Fibroblast of the aortic adventitia (primary cell): ENCODE data around the gene SH3RF2. TPM values are rescaled to one million over a fixed set of nuclear protein-coding genes. Genes with fewer than 3 reads are reported as not detected.
"Not testable (repeated sequence)": the region's sequence is repeated elsewhere in the genome, so short reads cannot be mapped to it uniquely, and the experiment has no call there.

Experiments
- DNase-seq: peaks from one replicate; pipeline ENCODE4 v3.0.0-alpha.2; 2010; ENCODE audit warnings: low read depth
- H3K4me3 ChIP-seq: 2 replicates; pipeline ENCODE4 v1.5.1; 2011; ENCODE audit warnings: low read depth, mild to moderate bottlenecking, control low read depth, low read length, moderate library complexity
- CTCF ChIP-seq: IDR thresholded peaks from 2 replicates; pipeline ENCODE4 v1.5.1; 2011; ENCODE audit warnings: mild to moderate bottlenecking, low read length, control low read depth, inconsistent platforms; ENCODE audit not compliant: insufficient read depth
- total RNA-seq: library from RNA; depleted of rRNA; stranded (reverse); fragments of >200 nt; gene quantifications from 2 replicates; pipeline ENCODE4 v1.2.3, GENCODE V29; 2012; ENCODE audit warnings: low replicate concordance

SH3RF2 gene
- total RNA-seq, 1 donor: 6.7 TPM

DNA sequence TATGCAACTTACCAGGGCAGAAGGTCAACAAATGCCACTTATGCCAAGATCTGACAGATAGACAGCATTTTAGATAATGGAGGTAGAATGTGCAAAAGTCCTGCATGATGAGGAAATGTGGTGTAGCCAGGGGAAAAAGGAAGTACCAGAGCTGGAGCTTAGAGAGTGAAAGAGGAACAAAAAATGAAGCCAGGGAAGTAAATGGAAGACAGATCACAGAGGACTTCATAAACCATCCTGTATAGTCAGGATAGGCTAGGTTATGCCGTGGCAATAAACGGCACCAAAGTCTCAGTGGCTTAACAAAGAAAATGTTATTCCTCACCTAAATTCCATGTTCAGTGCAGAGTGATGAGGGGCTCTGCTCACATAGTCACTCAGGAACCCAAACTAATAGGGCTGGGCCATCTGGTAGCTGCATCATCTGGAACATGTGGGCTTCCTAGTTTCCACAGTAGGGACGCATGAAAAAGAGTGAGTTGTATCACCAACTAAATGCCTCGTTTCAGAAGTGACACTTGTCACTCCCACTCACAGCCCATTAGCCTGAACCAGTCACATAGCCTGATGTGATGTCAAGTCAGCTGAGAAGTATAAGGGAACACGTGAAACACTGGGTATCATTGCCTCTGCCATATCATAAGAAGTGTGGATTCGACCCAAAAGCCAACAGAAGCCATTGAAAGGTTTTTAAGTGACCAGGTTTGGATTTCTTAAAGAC is 70.3 kb downstream of the SH3RF2 start:
- H3K4me3 ChIP-seq: no peak overlapping the region
- DNase-seq: no peak
- TF ChIP-seq CTCF: no peak

- no peak for TF ChIP-seq CTCF
- no peak overlapping the region for H3K4me3 ChIP-seq
- DNase-seq: no peak
These were observed 70.9 kb downstream of the SH3RF2 start for GRCh38 chr5:146007270-146007669.

GRCh38 chr5:146007989-146008388 is 71.6 kb downstream of the SH3RF2 start:
- no peak for TF ChIP-seq CTCF
- DNase-seq: no peak
- no peak overlapping the region for H3K4me3 ChIP-seq

GRCh38 chr5:146009020-146009419 is 72.6 kb downstream of the SH3RF2 start:
- no peak for DNase-seq
- H3K4me3 ChIP-seq: no peak overlapping the region
- TF ChIP-seq CTCF: no peak

- H3K4me3 ChIP-seq, DNase-seq: not testable (repeated sequence)
These were observed 74.1 kb downstream of the SH3RF2 start for GRCh38 chr5:146010447-146010846.

- TF ChIP-seq CTCF: no peak
These were observed 77.4 kb downstream of the SH3RF2 start for GRCh38 chr5:146013761-146014160.

DNA sequence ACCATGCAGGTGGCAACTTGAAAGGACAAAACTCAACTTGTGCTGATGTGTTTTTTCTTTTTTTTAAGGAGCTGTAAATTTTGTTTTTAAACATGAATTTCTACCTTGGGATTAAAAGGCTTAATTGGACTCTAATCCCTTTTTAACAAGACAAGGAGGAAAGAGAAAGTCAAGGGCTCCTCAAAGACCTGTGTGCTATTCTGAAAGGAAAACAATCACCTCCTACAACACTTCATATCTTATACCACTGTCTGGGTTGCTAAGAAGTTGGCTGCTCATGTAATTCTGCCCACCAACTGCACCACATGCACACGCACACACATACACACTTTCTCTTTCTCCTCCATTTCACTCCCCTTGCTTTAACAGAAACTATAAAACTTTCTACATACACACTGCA is 78.6 kb downstream of the SH3RF2 start:
- TF ChIP-seq CTCF: no peak
- H3K4me3 ChIP-seq: no peak overlapping the region
- DNase-seq: no peak

More at GRCh38 chr5:146013761-146014160, 77.4 kb downstream of the SH3RF2 start:
- DNase-seq: no peak
- no peak overlapping the region for H3K4me3 ChIP-seq
